HG03432 (cell line): Measurements from ENCODE around the gene MRTFA.
"Not testable (repeated sequence)": the region's sequence is repeated elsewhere in the genome, so short reads cannot be mapped to it uniquely, and the experiment has no call there.

Experiments used
- ATAC-seq: cut with Tn5 transposase; IDR thresholded peaks from one replicate; pipeline ENCODE4 v1.9.1; 2021; ENCODE audit warnings: mild to moderate bottlenecking, moderate library complexity; ENCODE audit not compliant: unreplicated experiment

The MRTFA gene

DNA sequence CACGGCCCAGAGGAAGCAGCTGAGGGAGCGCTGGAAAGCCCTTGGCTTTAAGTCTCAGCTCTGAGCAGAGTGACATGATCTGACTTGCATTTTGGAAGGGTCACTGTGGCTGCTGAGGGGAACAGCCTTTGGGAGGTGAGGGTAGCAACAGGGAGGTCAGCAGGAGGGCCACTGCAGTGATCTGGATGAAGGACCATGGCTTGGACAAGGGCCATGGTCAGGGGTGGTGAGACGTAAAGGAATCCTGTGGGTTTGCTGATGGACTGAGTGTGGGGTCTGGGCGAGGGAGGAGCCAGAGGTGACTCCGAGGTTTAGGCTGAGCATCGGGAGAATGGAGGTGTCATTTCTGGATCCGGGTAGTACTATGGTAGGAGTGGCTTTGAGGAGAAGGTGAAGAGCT is 232.9 kb downstream of the MRTFA start:
- no peak for ATAC-seq

DNA sequence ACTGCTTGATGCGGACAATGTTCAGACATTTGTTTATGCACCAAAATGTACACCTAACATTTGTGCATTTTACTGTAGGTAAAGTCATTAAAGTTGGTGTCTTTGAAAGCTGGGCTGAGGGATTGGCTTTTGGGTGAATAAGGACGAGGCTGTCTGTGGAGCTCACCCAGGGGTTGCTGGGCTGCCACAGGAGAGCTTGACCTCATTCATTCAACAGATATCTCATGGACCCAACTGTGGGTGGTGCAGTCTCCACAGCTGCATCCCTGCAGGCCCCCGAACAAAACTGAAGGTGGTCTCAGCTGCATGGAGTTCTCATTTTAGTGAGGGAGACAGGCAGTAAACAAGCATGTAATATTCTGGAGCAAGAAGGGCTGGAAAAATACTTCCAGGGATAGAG is 233.4 kb downstream of the MRTFA start:
- ATAC-seq, result no peak

DNA sequence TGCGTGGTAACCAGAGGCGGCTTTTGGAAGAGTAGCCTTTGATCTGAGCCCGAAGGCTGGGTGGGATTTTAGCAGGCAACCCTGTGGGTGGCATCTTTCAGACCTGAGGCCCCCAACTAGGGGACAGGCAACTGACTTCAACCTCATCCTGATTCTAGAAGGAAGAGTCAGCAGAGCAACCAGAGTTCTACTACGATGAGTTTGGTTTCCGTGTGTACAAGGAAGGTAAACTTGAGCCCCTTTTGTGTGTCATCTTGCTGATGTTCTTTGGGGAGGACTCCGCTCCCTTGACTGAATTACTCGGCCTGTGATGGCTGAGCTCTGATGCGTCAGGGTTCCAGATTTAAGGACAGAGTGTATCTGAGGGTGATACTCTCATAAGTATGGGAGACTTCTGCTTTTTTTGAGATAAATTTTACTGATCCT is 234.5 kb downstream of the MRTFA start:
- ATAC-seq, result no peak

DNA sequence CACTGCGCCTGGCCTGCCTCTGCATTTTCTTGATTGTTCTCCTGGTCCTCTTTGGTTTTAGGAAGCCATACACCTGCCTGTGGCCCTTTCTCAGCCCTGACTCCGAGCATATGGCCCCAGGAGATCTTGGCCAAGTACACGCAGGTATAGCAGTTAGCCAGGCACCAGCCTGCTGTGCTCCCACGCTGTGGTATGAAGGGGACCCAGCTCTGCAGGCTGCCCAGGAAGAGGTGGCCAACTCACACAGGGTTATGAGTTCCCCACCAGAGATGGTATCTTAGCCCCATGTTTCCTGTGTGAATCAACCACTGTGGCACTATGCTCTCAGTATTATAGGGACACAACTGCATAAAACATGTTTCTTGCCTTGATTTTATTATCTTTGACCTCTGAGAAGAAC is 235.0 kb downstream of the MRTFA start:
- ATAC-seq, result no peak

DNA sequence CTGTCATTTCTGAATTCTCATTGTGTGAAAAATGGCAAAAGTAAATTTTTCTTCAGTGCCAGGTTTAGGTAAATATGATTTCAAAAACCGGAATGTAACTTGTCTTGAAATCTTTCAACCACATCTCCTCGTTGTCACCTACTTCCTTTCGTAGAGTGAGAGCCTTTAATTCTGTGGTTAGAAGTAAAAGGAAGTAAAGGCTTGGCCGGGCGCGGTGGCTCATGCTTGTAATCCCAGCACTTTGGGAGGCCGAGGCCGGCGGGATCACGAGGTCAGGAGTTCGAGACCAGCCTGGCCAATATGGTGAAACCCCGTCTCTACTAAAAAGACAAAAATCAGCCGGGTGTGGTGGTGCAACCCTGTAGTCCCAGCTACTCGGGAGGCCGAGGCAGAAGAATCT is 236.4 kb downstream of the MRTFA start:
- no peak for ATAC-seq

DNA sequence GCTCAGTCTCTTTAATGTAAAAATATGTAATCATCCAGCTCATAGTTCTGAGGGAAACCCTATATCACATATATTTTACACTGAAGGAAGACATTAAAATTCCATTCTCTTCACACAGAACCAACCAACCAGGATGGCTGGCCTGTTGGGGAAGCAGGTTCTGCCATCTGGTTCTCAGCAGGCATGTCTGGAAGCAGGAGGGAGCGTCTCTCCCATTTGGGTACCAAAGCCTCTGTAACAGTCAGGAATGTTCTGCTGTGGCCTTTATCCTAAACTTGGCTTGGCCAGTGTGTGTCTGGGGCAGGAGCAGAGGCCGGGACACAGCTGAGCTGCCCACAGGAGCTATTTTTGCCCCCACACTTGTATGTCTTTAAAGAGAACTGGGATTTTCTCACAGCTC is 236.9 kb downstream of the MRTFA start:
- ATAC-seq, result no peak

DNA sequence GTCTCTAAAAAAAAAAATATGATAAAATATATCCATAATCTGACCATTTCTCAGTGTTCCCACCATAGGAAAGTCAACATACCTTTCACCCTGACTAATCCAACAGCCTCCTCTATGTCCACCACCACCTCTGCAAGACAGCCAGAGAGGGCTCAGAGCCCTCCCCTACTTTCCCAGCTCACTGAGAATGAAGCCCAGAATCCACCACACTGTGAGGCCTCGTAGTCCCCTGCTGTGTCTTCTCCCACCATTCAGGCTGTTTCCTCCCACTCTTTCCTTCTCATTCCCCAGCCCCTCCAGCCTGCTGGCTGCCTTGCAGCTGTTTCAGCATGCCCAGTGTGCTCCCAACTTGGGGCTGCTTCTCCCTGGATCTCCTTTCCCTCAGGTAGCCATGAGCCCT is 239.1 kb downstream of the MRTFA start:
- ATAC-seq, result no peak

DNA sequence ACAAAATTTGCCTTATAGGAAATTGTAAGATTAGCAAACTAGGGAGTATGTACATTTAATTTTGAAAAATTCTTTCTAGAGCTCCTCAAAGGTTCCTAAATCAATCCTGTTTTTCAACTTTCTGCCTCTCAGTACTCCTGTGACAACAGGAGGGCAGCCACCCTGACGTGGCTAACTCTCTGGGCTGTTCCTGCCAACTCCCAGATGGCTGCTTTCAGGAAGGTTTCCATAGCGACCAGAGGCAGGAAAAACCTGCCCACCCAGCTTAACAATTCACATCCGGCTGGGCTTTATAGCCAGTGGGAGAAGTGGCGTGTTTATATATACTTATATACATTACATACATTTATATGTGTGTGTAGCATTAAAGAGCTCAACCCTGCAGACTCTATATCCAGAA is 239.6 kb downstream of the MRTFA start:
- ATAC-seq, result no peak

DNA sequence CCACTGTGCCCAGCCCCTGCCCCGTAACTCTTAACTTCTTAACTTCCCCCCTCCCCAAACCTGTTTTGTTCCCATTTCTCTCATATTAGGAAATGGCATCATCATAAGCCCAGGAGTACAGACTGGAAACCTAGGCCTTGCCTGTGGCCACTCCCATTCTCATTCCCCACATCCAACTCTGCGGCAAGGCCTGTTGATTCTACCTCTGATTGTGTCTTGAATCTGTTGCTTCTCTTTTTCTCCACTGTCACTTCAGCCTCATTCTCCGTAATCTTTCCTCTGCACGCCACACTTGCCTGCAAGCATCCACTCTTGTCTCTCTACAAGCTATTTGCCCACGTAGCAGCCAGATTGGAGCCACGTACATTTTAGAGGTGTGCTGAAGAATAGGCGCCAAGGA is 240.9 kb downstream of the MRTFA start:
- ATAC-seq, result no peak

DNA sequence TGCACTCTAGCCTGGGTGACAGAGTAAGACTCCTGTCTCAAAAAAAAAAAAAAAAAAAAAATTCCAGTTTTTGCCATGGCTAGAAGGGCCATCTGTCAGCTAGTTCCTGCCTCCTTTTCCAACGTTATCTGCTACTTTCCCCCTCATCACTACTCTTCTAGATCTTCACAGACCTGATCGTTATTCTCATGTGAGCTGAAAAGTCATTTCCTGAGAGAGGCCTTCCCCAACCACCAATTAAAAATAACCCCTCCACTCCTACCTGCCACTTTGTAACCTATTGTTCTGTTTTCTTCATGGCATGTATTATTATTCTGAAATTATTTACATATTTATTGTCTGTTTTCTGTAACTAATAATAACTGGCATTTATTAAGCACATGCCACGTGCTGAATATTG is 241.9 kb downstream of the MRTFA start:
- no peak for ATAC-seq

DNA sequence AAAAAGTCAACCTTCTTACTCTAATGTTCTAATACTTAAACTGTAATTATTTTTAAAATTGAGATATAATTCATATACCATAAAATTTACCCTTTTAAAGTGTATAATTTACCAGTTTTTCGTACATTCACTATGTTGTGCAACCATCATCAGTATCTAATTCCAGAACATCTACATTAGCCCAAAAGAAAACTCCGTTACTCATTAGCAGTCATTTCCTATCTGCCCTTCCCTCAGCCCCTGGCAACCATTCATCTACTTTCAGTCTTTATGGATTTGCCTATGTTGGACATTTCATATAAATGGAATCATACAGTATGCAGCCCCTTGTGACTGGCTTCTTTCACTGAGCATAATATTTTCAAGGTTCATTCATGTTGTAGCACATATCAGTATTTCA is 243.9 kb downstream of the MRTFA start:
- no peak for ATAC-seq

DNA sequence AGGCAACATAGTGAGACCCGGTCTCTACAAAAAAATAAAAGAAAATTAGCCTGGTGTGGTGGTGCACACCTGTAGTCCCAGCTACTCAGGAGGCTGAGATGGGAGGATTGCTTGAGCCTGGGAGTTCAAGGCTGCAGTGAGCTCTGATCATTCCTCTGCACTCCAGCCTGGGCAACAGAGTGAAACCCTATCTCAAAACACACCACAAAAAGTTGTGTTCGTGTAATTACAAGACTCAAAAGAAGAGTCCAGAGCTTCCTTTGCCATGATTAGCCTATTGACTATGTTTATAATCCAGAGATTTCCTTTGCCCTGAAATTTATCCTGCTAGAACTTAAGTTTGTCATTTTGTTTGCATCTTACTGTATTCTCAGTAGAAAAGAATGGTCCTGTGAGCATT is 245.1 kb downstream of the MRTFA start:
- no peak for ATAC-seq

DNA sequence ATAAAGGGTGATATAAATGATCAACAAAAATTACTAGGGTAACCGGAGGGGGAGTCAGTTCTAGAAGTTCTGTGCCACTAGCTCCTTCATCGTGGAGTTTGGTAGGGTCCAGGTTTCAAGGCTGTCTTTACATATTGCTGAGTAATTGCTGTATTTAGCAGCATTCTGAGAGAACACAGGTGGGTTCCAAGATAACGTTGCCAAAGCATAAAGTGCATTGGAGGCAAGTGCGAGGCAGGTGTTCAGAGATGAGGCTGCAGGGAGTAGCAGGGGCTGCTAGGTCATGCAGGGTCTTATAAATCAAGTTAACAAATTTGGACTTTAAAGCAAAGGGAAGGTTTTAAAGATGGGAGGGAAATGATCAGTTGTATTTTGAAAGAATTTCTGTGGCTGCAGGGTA is 248.3 kb downstream of the MRTFA start:
- no peak for ATAC-seq

DNA sequence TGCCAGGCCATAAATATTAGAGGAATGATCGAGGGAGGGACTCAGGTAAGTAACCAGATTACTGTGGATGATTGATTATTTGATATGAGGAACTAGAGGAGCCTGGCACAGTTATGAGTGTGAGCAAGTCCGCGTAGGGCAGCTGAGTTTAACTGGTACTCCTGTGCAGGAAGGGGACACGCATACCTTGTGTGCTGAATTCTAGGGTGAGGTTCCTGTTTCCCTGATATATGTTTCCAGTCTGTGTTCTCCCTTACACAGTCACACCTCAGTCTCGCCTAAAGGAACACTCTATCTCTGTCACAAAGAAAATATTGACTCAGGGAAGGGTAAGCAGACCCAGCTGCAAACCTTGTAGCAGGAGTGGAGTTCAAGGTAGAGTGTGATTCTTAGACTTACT is 248.8 kb downstream of the MRTFA start:
- ATAC-seq, result no peak

DNA sequence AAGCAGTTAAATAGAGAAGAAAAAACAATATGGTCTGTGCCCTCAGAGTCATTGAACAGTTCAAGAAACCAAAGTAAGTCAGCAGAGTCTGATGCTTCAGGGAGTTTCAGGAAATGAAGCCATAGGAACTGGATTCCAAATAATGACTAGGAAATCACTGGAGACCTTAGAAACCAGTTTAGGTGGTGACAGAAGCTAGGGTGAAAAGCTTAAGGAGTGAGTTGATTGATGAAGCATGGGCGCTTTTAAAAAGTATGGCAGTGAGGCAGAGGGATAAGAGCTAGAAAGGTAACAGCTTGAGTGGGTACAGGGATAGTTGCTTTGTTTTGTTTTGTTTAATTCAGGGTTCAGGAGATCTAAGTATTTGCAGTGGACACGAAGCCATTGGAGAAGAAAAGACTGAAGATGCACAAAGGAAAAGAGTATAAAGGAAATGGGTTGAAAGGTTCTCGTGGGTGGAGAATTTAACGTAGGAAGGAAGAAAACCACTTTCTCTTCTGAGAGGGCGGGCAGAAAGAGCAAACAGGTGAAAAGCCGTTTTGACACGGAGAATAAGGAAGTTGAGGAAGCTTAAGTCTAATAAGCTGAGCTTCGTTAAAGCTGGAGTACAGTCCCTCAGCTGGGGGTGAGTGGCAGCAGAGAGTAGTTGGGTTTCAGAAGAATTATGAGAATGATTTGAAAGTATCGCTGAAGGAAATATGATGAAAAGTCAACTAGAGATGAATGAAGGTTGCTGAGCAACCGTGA is 251.3 kb downstream of the MRTFA start:
- ATAC-seq, result no peak

DNA sequence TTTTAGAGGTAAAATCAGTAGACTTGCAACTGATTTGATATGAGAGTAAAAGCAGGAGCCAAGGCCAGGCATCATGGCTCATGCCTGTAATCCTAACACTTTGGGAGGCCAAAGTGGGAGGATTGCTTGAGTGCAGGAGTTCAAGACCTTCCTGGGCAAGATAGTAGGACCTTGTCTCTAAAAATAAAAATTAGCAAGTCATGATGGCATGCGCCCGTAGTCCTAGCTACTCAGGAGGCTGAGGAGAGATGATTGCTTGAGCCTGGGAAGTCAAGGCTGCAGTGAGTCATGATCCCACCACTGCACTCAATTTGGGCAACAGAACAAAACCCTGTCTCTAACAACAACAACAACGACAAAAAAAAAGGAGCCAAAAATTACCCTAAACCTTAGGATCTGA is 252.6 kb downstream of the MRTFA start:
- ATAC-seq, result no peak

DNA sequence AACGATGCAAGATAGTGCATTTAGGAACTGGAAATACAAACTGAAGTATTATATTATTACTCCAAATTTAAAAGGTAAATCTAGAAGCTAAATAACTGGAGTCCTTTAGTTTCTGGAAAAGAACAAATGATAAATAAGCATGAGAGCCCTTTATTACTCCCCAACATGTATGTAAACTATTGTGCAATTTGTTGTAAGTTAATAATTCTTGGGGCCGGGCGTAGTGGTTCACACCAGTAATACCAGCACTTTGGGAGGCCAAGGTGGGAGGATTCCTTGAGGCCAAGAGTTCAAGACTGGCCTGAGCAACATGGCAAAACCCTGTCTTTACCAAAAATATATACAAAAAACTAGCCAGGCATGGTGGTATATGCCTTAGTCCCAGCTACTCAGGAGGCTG is 255.1 kb downstream of the MRTFA start:
- ATAC-seq, result no peak

DNA sequence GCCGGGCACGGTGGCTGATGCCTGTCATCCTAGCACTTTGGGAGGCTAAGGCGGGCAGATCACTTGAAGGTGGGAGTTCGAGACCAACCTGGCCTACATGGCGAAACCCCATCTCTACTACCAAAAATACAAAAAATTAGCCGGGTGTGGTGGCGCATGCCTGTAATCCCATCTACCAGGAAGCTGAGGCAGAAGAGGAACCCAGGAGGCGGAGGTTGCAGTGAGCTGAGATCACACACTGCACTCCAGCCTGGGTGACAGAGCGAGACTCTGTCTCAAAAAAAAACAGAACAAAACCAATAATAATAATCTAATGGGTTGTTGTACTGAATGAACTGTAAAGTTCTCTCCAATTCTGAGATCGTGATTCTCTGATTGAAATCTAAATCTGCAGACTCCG is 258.1 kb downstream of the MRTFA start:
- not testable (repeated sequence) for ATAC-seq

DNA sequence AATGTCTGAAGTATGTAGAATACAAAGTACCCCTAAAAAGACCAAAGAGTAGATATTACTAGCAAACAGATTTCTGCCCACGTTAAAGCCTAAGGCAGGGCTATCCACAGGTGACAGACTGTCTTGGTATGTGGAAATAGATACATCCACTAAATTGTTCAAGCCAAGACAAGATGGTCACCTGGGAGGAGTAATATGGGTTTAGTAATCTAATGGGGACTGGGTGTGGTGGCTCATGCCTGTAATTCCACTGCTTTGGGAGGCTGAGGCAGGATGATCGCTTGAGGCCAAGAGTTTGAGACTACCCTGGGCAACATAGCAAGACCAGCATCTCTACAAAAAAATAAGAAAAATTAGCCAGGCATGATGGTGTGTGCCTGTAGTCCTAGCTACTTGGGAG is 258.6 kb downstream of the MRTFA start:
- no peak for ATAC-seq

DNA sequence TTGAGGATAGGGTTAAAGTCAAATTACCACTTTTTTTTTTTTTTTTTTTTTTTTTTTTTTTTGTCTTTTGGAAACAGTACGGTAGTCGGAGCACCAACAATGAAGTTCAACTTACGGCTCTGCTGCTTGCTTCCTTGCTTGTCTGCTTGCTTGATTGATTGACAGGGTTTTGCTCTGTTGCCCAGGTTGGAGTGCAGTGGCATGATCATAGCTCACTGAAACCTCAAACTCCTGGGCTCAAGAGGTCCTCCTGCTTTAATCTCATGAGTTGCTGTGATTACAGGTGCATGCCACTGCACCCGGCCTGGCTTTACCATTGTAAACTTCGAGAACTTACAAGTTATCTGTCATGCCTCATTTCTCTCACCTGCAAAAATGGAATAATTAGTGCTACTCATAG is 260.4 kb downstream of the MRTFA start:
- ATAC-seq, result no peak

DNA sequence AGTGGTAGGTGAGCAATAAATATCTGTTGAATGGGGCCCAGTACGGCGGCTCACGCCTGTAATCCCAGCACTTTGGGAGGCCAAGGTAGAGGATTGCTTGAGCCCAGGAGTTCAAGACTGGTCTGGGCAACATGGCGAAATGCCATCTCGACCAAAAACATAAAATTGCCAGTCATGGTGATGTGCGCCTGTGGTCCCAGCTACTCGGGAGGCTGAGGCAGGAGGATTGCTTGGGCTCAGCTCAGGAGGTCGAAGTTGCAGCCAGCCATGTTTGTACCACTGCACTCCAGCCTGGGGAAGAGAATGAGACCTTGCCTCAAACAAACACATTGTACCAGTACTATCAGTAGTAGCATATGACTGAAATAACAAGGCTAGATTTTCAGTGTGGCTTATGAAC is 262.0 kb downstream of the MRTFA start:
- no peak for ATAC-seq

DNA sequence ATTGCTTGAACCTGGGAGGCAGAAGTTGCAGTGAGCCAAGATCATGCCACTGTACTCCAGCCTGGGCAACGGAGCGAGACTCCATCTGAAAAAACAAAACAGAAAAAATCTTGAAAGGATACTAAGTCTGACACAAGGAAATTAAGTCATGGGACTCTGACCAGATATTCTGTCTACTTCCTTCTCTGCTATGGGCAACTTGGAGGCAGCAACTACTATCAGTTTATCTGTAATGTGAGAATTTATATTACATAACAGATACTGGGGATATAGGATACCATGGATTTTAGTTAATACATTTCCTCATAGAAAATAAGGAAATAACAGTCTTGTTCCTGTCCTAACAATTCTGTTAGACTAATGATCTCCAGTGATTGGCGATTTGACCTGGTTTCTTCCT is 267.7 kb downstream of the MRTFA start:
- ATAC-seq, result no peak

DNA sequence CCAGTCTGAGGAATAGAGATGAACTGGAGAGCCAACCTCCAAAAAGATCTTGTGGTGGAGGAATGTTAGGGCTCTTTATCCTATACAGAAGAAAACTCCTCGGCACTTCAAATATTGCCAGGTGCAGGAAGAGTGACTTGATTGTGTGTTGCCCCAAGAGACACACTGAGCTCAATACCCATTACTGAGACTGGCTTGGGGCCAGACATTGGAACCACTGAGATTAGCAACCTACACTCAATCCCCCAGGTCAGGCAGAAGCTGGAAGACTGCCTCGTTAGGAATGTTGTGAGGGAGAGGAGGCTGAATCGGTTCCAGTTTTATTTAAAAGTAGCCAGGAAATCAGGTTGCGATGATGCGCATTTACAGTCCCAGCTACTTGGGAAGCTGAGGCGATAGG is 268.5 kb downstream of the MRTFA start:
- ATAC-seq, result no peak
